22Rv1 (cell line): Measurements from ENCODE around the gene METTL25.

Experiments
- ZFX ChIP-seq: fragments of 450-650 bp; IDR thresholded peaks from 2 replicates; pipeline ENCODE4 v1.6.1; 2017; ENCODE audit warnings: antibody characterized with exemption, borderline replicate concordance
- TF ChIP-seq, protein P1 (sequence below): fragments of 450-650 bp; IDR thresholded peaks from 2 replicates; pipeline ENCODE4 v1.5.1; 2017; ENCODE audit warnings: mild to moderate bottlenecking

- TF ChIP-seq, protein P1, sequence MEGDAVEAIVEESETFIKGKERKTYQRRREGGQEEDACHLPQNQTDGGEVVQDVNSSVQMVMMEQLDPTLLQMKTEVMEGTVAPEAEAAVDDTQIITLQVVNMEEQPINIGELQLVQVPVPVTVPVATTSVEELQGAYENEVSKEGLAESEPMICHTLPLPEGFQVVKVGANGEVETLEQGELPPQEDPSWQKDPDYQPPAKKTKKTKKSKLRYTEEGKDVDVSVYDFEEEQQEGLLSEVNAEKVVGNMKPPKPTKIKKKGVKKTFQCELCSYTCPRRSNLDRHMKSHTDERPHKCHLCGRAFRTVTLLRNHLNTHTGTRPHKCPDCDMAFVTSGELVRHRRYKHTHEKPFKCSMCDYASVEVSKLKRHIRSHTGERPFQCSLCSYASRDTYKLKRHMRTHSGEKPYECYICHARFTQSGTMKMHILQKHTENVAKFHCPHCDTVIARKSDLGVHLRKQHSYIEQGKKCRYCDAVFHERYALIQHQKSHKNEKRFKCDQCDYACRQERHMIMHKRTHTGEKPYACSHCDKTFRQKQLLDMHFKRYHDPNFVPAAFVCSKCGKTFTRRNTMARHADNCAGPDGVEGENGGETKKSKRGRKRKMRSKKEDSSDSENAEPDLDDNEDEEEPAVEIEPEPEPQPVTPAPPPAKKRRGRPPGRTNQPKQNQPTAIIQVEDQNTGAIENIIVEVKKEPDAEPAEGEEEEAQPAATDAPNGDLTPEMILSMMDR: no peak
- TF ChIP-seq ZFX: no peak
Measured at GRCh38 chr12:82412246-82412645, 53.9 kb downstream of the METTL25 start.
